HTR-8/SVneo (cell line): ENCODE measurements around the gene KMT5C.

Experiments
- DNase-seq: peaks from one replicate; pipeline ENCODE4 v3.0.0; 2011; ENCODE audit warnings: low spot score, mixed read lengths; ENCODE audit not compliant: insufficient read length
- FAIRE-seq: peaks from 2 replicates; lab custom pipeline; 2011; peaks lifted over from hg19 to GRCh38; lab: Jason Lieb, UNC

KMT5C gene

DNA sequence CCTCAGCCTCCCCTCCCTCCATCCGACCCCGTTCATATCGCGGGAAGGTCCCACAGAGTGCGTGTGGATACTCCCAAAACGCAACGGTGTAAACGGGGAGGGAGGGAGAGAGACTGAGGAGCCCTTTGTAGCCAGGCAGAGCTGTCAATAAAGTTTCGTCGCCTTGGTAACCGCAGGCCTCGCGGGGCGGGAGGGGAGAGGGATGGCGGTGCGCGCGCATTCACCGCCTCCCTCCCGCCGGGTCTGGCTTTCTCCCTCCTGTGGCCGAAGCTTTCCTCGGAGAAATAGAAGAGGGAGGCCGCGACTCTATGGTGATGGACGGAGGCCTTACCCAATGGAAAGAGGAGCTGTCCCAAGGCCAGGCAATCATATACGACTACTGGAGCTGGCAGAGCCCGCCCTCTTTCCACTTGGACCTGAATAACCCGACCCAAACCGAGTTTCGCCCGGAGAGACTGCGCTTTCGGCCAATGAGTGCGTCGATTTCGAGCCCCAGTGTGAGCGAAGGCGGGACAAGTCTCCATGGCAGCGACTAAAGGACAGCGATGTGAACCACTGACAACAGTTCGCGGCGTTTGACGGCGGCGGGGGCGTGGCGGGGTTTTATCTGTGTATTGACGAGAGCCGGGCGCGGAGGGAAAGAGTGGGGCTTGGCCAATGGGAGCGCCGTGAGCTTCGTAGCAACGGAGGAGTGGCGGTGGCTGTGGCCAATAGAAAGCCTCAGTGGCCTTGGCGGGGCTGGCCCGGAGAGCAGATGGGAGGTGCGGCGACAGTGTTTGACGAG lies at the start of gene KMT5C:
Gene KMT5C, plus strand, starts transcription at position 772 of the 784 bp plus-strand sequence. CDS start 2,061 bp downstream, outside the sequence.
- DNase-seq (peak; percentile 99), FAIRE-seq (peak; percentile 99)

DNA sequence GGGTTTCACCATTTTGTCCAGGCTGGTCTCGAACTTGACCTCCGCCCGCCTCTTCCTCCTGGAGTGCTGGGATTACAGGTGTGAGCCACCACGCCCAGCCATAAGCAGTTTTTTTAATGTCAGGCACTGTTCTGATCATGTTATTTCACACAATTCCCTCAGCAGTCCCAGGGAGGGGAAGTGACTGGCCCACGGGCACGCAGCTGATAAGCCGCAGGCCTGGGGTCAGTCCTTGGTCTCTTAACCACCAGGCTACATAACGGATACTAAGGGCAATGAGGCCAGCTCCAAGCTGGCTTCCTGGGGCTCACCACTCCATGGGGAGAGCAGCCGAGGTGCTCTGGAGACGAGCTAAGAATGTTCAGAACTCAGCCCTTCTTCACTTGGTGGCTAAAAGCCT lies 42.4 kb upstream of the KMT5C start:
- no peak for DNase-seq
- FAIRE-seq, result no peak

DNA sequence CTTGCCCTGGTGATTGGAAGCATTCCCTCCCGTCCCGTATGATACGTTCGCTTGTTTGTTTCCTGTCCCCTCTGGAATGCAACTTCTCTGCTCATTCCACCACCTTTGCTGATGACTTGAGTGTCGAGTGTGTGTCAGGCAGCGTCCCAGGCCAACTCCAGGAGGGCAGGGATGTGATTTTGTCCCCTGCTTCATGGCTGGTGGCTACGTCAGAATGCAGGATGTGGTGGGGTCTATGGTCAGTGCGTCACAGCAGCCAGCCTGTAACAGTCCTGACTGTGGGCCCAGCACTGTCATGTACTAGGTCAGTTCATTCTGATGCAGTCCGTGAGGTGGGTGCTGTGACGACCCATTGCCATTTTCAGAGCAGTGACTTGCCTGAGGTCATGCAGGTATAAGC lies 39.7 kb upstream of the KMT5C start:
- no peak for FAIRE-seq
- DNase-seq, result no peak

DNA sequence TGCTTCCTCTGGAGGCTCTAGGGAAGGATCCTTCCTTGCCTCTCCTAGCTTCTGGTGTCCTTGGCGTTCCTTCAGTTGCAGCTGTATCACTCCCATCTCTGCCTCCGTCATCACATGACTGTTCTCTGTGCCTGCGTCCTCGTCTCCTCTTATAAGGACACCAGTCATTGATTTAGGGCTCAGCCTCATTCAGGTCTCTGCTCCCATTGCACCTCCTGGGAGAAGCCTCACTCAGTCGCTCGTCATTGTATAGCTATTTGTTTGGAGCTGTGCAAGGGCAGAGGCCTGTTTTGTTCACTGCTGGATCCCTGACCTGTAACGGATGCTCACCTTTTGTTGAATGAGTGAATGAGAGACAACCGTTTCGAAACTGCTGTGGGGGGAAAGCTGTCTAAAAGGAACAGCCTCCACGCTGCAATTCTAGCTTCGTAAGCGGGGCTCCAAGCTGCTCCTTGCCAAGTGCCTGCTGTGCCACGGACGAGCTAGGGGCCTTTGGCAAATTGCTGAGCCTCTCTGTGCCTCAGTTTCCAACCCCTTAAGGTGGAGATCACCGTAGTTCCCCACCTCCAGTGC lies 38.7 kb upstream of the KMT5C start:
- DNase-seq (no peak), FAIRE-seq (no peak)

DNA sequence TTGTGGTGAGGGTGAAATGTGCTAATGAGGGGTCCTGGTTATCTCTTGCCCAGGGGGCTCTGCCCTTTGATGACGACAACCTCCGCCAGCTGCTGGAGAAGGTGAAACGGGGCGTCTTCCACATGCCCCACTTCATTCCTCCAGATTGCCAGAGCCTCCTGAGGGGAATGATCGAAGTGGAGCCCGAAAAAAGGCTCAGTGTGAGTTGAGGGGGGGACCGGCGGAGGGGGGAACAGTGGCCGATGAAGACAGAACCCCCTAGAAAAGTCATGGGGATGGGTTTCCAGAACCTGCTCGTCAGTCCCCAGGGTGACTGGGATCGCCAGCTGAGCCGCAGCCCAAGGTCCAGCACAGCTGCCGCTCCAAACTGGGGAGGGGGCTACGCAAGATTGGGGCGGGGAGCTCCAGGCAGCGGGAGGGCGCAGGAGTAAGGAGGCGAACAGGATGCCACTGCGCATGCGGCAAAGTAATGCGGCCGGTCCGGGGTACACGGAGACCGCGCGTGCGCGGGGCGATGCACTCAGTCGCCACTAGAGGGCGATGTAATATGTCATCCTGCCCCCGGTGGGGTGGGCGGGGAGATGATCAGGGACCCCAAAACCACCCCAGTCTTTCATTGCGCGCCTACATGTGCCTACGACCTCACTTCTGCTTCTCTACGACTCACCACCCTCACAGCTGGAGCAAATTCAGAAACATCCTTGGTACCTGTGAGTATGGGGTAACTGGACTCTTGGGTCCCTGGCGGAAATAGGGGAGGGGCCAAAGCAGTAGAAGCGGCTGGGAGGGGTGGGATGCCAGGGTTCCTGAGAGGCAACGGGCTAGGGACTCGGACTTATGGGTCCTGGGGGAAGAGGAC lies 38.0 kb upstream of the KMT5C start:
- DNase-seq (peak; percentile 98), FAIRE-seq (peak; percentile 74)

DNA sequence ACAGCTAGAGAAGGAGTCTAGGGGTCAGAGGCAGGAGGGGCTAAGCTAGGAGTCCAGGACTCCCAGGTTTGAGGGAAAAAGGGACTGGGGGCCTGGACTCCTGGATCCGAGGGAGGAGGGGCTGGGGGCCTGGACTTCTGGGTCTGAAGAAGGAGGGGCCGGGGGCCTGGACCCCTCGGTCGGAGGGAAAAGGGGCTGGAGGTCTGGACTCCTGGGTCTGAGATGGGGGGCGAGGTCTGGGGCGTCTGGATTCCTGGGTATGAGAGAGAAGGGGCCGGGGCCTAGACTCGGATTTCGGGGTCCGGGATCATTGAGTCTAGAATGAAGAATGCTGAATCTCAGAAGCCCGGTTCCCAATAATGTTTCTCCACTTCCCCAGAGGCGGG lies 37.4 kb upstream of the KMT5C start:
- no peak for FAIRE-seq
- DNase-seq, result no peak

DNA sequence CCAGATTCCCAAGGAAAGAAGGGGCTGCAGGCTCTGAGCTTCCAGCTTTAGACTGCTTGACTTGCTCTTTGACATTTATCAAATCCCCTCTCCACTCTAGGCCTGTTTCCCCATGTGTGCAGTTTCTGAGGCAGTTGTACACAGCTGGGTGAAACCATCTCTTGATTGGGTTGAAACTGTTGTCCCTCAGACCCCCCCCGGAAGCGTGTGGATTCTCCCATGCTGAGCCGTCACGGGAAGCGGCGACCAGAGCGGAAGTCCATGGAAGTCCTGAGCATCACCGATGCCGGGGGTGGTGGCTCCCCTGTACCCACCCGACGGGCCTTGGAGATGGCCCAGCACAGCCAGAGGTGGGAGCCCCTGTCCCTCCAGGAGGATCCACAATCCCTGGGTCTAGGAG lies 36.2 kb upstream of the KMT5C start:
- no peak for FAIRE-seq

DNA sequence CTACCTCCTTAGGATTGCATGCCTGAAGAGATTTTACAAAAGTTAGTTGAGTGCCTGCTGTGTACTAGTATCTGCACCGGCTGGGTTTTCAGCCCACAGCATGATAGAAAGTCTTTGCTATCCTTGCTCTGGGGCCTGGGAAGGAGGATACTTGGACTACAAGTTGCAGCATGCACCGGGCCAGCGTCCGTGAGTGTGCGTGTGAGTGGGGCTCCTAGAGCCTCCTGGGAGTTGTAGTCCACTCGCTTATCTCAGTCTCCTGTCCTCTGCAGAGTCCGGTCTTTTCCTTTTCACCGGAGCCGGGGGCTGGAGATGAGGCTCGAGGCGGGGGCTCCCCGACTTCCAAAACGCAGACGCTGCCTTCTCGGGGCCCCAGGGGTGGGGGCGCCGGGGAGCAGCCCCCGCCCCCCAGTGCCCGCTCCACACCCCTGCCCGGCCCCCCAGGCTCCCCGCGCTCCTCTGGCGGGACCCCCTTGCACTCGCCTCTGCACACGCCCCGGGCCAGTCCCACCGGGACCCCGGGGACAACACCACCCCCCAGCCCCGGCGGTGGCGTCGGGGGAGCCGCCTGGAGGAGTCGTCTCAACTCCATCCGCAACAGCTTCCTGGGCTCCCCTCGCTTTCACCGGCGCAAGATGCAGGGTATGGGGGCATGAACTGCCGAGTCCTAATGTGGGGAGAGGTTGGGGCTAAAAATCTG lies 35.2 kb upstream of the KMT5C start:
- FAIRE-seq (no peak), DNase-seq (peak; percentile 51)

More for the DNA sequence above, 36.2 kb upstream of the KMT5C start:
- no peak for DNase-seq

DNA sequence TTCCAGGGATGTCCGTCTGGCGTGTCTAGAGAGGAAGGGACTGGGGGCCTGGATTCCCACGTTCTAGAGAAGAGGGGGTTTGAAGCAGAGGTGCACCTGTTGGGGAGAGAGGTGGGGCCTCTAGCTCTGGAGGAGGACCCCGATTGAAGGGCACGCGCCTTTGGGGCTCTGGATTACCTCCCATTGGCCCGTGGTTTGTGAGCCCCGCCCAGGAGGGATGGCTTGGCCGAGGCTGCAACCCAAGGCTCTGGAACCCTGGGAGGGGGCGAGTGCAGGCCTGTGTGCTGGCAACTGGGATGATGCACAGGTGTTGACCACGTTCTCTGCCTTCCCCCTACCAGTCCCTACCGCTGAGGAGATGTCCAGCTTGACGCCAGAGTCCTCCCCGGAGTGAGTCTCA lies 34.7 kb upstream of the KMT5C start:
- DNase-seq (no peak), FAIRE-seq (no peak)

DNA sequence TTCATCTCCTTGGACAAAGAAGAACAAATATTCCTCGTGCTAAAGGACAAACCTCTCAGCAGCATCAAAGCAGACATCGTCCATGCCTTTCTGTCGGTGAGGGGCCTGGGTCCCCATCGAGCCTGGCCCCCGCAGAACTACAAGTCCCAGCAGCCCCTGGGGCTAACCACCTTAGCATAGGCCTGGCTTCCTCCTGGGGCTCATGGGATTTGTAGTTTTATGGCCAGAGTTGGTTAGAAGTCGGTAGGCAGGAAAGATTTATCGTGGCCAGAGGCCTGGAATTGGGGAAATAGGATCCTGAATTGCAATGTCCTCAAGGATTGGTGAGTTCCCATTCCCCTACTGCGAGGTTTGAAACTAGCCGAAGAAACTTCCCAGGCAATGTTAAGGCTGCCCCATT lies 34.2 kb upstream of the KMT5C start:
- DNase-seq, result peak; percentile 48
- FAIRE-seq, result no peak

DNA sequence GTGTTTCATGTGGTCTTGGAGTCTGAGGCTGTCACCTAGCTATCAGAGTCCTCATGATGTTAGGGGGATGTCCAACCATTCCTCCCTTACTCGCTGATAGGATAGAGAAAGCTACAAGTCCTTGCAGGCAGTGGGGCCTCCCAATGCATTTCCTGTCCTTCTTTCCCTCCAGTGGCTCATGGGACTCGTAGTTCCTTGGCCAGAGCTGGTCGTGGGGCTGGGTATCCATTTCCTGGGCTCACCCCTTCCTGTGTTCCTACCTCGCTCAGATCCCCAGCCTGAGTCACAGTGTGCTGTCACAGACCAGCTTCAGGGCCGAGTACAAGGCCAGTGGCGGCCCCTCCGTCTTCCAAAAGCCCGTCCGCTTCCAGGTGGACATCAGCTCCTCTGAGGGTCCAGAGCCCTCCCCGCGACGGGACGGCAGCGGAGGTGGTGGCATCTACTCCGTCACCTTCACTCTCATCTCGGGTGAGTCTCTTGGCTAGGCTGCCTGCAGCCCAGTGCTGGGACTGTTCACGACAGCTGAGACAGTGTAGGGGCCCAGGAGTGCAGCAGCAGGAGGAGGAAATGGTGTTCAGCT lies 33.6 kb upstream of the KMT5C start:
- DNase-seq (no peak), FAIRE-seq (no peak)

DNA sequence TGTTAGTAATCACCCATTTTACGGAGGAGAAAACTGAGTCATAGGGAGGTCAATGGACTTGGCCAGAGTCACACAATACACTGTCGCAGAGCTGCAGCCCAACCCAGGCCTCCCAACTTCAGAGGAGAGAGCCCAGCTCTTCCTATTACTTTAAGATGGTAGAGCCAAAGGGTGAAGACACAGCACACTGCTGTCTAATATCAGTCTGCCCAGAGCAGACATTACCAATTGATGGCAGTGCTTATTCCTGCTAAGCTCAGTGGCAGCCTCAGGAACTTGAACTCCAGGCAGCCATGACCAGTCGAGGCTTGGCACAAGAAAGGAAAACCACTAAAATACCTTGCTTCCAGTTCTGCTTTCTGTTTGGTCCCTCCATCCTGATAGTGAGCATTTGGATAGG lies 33.0 kb upstream of the KMT5C start:
- FAIRE-seq (no peak), DNase-seq (no peak)

DNA sequence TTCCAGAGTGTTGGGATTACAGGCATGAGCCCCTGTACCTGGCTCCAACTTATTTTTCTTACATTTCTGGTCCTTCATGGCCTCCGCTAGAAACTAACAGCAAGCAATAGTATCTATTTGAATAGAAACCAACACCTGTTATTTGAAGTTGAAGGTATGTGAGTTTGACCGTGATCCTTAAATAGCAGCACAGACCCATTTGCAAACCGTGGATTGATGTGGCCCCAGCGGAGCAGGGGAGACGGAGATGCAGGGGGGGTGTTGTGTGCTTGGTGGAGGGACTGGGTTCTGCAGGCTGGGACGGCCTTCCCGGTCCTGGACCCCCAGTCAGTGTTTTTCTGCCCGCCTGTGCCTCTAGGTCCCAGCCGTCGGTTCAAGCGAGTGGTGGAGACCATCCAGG lies 31.4 kb upstream of the KMT5C start:
- FAIRE-seq (no peak), DNase-seq (no peak)

DNA sequence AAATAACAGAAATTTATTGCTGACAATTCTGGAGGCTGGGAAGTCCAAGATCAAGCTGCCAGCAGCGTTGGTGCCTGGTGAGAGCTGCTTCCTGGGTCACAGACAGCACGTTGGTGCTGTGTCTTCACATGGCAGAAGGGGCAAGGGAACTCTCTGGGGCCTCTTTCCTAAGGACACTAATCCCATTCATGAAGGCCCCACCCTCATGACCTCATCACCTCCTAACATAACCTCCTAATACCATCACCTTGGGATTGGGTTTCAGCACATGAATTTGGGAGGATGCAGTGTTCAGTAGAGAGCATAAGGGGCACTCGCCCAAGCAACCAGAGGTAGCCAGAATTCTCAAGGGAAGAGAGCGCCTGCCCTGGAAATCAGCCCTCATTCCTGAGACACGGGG lies 30.2 kb upstream of the KMT5C start:
- DNase-seq (no peak), FAIRE-seq (no peak)

DNA sequence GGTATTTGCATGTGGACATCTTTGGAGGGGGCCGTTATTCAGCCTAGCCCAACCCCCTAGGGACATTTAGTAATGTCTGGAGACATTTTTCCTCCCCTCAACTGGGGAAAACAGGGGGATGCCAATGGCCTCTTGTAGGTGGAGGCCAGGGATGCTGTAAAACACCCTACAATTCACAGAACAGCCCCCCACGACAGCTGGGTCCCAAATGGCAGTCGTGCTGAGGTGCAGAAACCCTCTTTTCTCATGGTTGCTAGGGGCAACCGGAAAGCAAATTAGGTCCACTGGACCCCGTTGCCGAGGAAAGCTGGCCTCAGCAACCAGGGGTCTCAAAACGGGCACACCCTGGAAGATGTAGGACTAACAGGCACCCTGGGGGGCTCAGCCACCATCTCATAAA lies 29.2 kb upstream of the KMT5C start:
- FAIRE-seq, result no peak

DNA sequence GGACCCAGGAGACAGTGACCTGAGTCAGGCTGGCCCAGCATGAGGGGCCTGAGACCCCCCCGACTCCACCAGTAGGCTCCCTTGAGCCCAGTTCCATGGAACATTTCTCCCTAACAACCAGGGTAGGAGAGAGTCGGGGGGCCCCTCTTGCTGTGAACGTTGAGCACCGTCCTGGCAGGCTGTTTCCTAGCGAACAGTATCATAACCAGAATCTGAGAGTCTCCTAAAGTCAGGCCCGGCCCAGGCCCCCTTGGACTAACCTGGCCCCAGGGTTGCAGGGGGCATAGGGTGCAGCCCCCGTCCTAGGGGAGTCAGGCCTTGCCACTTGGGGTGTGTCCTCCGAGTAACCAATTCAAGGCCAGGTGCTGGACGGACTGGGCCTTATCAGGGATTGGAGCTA lies 28.3 kb upstream of the KMT5C start:
- DNase-seq, result no peak
- FAIRE-seq, result no peak

More for the DNA sequence above, 29.2 kb upstream of the KMT5C start:
- no peak for DNase-seq

DNA sequence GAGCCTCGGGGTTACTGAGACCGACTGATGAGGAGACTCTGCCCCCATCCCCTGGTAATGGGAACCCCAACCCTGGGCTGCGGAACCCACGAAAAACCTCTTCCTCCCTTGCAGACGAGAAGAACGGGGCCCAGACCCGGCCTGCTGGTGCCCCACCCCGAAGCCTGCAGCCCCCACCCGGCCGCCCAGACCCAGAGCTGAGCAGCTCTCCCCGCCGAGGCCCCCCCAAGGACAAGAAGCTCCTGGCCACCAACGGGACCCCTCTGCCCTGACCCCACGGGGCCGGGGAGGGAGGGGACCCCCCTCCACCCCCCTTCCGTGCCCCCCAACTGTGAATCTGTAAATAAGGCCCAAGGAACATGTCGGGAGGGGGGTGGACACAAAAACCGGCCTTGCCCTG lies 27.9 kb upstream of the KMT5C start:
- no peak for DNase-seq
- no peak for FAIRE-seq

DNA sequence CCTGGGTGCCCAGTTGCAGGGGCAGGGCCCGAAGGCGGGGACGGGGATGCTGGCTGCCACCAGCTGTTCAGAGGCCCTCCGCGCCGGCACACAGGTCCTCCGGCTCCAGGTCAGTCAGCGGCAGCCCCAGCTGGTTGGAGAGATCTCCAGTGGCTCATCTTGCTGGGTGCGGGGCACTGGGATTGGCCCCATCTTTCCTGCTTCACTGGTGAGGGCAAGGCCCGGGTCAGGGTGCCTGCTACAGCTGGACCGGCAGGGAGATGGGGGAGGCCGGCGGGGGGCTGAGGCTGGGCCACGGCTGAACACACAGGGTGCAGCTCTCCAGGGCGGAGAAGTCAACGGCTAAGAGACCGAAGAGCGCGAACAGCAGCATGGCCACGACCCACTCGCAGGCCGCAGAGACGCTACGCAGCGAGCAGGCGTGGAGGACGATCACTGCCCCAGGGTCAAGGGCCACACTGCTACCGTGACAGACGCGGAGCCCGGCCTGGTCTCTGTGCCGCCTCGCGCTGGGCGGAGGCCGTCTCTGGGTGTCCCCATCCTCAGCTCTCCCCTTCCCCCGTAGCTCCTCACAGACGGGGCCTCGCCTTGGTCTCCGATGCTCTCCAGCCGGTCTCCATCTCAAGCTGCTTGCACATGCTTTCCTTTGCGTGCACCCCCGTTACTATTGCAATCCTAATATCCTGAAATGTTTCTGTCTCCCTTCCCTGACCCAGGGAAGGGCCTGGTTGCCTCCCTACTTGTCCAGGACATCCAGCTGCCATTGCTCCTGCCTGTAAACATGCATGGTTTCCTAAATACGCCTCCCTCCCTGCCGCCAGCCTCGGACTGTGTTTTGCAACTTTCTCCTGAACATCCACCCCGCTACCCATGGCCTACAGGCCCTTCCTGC lies 26.8 kb upstream of the KMT5C start:
- DNase-seq, result no peak
- FAIRE-seq, result no peak

DNA sequence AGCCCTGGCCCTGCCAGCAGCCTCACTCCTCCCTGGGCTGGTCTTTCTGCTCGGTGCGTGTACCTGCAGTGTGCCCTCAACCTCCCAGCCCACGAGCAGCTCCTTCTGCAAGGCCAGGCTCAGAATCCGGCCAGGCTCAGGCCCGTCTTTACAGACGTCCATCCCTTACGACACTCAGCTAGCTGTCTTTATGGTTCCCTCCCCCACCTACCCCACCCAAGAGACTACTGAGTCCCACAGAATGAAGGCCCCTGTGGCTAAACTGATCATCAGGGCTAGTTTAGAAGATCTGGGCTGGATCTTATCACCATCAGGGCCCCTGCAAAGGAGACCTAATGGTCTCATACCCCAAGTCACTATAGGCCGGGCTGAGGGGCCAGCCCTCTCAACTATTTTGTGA lies 25.3 kb upstream of the KMT5C start:
- DNase-seq, result no peak
- FAIRE-seq, result no peak
